ENCODE data around the gene SEMA5A. TPM values are rescaled to one million over a fixed set of nuclear protein-coding genes. Genes with fewer than 3 reads are reported as not detected.

The SEMA5A gene
- polyA plus RNA-seq, 1 donor (not counting 4 experiments of a cell fraction or from before 2014, with no cell fraction given): 0.16 TPM

DNA sequence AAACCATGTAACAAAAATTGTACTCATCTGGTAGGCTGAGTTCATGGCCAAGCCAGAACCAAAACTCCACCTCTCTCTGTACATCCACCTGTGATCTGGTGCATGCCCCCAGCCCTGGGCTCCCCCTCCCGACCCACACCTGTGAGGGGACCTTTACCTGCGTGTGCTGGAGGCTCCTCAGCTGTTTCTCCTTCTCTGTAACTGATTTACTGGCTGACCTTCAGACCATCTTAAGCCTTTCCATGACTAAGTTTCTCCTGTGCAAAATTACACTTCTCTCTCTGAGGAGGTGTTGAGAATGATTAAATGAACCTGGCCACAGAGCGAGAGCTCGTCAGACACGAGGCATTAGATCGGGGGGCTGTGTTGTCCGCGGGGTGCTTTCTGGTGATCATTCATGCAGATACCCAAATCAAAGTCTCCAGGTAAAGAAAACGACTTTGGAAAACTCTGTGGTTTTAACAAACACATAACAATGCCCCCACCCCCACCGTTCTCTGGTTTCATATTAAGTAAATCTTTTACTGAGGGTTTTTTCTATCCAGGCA is 136.4 kb downstream of the SEMA5A start:
- Histone ChIP-seq H2AFZ (ENCODE audit: control insufficient read depth, low read length) (no peak overlapping the region), H3K4me3 (ENCODE audit: control insufficient read depth in 2 of 3, extremely low read depth in 1 of 3, insufficient read depth in 2 of 3, low read depth in 1 of 3, low read length in 3 of 3) (no peak overlapping the region), H3K9ac (ENCODE audit: control insufficient read depth, extremely low read depth, insufficient read depth, low read length) (no peak overlapping the region), H3K27me3 (ENCODE audit: control insufficient read depth, extremely low read depth, insufficient read depth, low read length) (no peaks in the 10 kb centered on the region), H3K36me3 (ENCODE audit: control insufficient read depth in 2 of 2, extremely low read depth in 1 of 2, insufficient read depth in 2 of 2, low read length in 2 of 2) (no peaks in the 10 kb centered on the region), H3K27ac (ENCODE audit: control insufficient read depth, insufficient read depth, low read length) (no peak overlapping the region), H3K9me1 (ENCODE audit: control insufficient read depth, extremely low read depth, insufficient read depth, low read length) (no peaks in the 10 kb centered on the region), H3K9me3 (ENCODE audit: control insufficient read depth, low read depth, low read length) (no peaks in the 10 kb centered on the region), H3K4me2 (ENCODE audit: control insufficient read depth, extremely low read depth, insufficient read depth, low read depth, low read length) (no peak overlapping the region), H3K79me2 (ENCODE audit: control insufficient read depth, insufficient read depth, low read length) (no peaks in the 10 kb centered on the region), H3K4me1 (ENCODE audit: control insufficient read depth, extremely low read depth, insufficient read depth, low read length) (no peaks in the 10 kb centered on the region), H4K20me1 (ENCODE audit: control insufficient read depth, extremely low read depth, insufficient read depth, low read length) (no peaks in the 10 kb centered on the region)
- dilution Hi-C loops (cut with MboI; ENCODE audit: extremely low pct_ligation_motif_present, low sequenced_read_pairs): no loop called here
- no peak for DNase-seq (ENCODE audit: low read depth, low spot score)
- no peak for TF ChIP-seq EZH2 (IDR thresholded peaks at IDR 0.05; ENCODE audit: low read length)
- no peak for TF ChIP-seq CTCF (optimal IDR thresholded peaks at IDR 0.05 in 1 of 3, IDR thresholded peaks at IDR 0.05 in 1 of 3, conservative IDR thresholded peaks at IDR 0.05 in 1 of 3; ENCODE audit: extremely low read depth in 1 of 3, insufficient read depth in 2 of 3, low read length in 3 of 3)
- FAIRE-seq: no peak

DNA sequence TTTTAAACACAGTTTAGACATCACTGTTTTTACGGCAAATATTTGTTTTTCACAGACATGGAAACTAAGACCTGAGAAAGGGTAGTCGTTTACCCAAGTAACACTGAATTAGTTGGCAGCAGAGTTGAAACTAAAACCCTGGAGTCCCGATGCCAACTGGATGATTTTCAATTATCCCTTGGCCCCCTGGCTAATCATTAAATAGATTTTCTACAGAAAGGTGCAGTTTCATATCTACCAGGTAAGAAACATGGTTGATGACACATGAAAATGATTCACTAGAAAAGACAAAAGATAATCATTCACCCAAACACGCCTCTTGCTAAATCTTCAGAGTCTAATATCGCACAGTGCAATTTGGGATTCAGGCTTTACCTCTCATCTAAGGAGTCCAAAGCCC is 136.9 kb downstream of the SEMA5A start:
- H3K27ac ChIP-seq (ENCODE audit: control insufficient read depth, insufficient read depth, low read length): no peak overlapping the region
- no peak overlapping the region for H3K4me2 ChIP-seq (ENCODE audit: control insufficient read depth, extremely low read depth, insufficient read depth, low read depth, low read length)
- no peak for TF ChIP-seq EZH2 (IDR thresholded peaks at IDR 0.05; ENCODE audit: low read length)
- no peak for TF ChIP-seq CTCF (optimal IDR thresholded peaks at IDR 0.05 in 1 of 3, IDR thresholded peaks at IDR 0.05 in 1 of 3, conservative IDR thresholded peaks at IDR 0.05 in 1 of 3; ENCODE audit: extremely low read depth in 1 of 3, insufficient read depth in 2 of 3, low read length in 3 of 3)
- DNase-seq (ENCODE audit: low read depth, low spot score) (no peak), FAIRE-seq (no peak)
- dilution Hi-C loops (cut with MboI; ENCODE audit: extremely low pct_ligation_motif_present, low sequenced_read_pairs): no loop called here
- H3K36me3 ChIP-seq (ENCODE audit: control insufficient read depth in 2 of 2, extremely low read depth in 1 of 2, insufficient read depth in 2 of 2, low read length in 2 of 2): no peaks in the 10 kb centered on the region
- no peak overlapping the region for H3K9ac ChIP-seq (ENCODE audit: control insufficient read depth, extremely low read depth, insufficient read depth, low read length)
- H3K9me1 ChIP-seq (ENCODE audit: control insufficient read depth, extremely low read depth, insufficient read depth, low read length): no peaks in the 10 kb centered on the region
- no peaks in the 10 kb centered on the region for H3K9me3 ChIP-seq (ENCODE audit: control insufficient read depth, low read depth, low read length)
- H4K20me1 ChIP-seq (ENCODE audit: control insufficient read depth, extremely low read depth, insufficient read depth, low read length): no peaks in the 10 kb centered on the region
- H3K27me3 ChIP-seq (ENCODE audit: control insufficient read depth, extremely low read depth, insufficient read depth, low read length): no peaks in the 10 kb centered on the region
- H3K79me2 ChIP-seq (ENCODE audit: control insufficient read depth, insufficient read depth, low read length): no peaks in the 10 kb centered on the region
- no peak overlapping the region for H2AFZ ChIP-seq (ENCODE audit: control insufficient read depth, low read length)
- H3K4me1 ChIP-seq (ENCODE audit: control insufficient read depth, extremely low read depth, insufficient read depth, low read length): no peaks in the 10 kb centered on the region
- H3K4me3 ChIP-seq (ENCODE audit: control insufficient read depth in 2 of 3, extremely low read depth in 1 of 3, insufficient read depth in 2 of 3, low read depth in 1 of 3, low read length in 3 of 3): no peak overlapping the region

Measured in keratinocyte (primary cell).